ENCODE data around the gene GPR108. TPM values are rescaled to one million over a fixed set of nuclear protein-coding genes. Genes with fewer than 3 reads are reported as not detected.

GPR108 gene
- polyA plus RNA-seq, 1 experiment, result 34.5 TPM

DNA sequence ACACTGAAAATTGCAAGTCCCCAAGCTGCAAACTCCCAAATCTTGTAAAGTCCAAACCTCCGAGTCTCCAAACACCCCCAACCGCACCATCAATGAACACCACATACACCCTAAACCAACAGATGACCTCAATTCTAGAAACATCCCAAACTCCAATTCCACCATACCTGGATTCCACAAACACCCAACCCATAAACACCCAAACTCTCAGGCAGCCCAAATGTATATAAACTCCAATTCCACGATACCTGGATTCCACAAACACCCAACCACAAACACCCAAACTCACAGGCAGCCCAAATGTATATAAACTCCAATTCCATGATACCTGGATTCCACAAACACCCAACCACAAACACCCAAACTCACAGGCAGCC, 17.4 kb downstream of the GPR108 start:
- H3K27ac ChIP-seq (ENCODE audit: low read depth, low read length), result no peak overlapping the region
- H3K9me3 ChIP-seq (ENCODE audit: control insufficient read depth, insufficient read depth, low read length), result peaks cover 12% of the 10 kb centered on the region; the same call in 1 of the 2 replicates
- ChIA-PET POLR2A (no interaction called here), CTCF (no interaction called here)
- H3K4me3 ChIP-seq (ENCODE audit: low read depth, low read length), result no peak overlapping the region
- DNase-seq (ENCODE audit: low read depth, low spot score), result no peak
- peaks cover 4% of the 10 kb centered on the region for H3K27me3 ChIP-seq (ENCODE audit: control insufficient read depth, insufficient read depth, low read length)
- TF ChIP-seq, protein P1, sequence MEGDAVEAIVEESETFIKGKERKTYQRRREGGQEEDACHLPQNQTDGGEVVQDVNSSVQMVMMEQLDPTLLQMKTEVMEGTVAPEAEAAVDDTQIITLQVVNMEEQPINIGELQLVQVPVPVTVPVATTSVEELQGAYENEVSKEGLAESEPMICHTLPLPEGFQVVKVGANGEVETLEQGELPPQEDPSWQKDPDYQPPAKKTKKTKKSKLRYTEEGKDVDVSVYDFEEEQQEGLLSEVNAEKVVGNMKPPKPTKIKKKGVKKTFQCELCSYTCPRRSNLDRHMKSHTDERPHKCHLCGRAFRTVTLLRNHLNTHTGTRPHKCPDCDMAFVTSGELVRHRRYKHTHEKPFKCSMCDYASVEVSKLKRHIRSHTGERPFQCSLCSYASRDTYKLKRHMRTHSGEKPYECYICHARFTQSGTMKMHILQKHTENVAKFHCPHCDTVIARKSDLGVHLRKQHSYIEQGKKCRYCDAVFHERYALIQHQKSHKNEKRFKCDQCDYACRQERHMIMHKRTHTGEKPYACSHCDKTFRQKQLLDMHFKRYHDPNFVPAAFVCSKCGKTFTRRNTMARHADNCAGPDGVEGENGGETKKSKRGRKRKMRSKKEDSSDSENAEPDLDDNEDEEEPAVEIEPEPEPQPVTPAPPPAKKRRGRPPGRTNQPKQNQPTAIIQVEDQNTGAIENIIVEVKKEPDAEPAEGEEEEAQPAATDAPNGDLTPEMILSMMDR (IDR thresholded peaks at IDR 0.05; ENCODE audit: low read depth, low read length), result no peak

DNA sequence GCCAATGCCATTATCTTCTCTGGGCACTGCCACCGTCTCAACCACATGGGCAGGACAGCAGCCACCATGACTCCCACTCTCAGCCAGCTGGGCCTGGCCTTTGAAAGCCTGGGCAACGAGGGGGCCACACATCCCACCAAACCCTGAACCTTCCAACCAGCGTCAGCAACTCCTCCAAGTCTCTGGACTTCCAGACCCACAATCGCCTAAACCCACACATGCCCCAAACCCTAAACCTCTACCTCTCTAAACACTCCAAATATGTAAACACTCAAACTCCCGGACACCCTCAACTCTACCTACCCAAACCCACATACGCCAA, 17.9 kb downstream of the GPR108 start:
- TF ChIP-seq, protein P1 (IDR thresholded peaks at IDR 0.05; ENCODE audit: low read depth, low read length), result no peak
- CTCF ChIA-PET, result no interaction called here
- POLR2A ChIA-PET, result no interaction called here
- DNase-seq (ENCODE audit: low read depth, low spot score), result no peak
- H3K9me3 ChIP-seq (ENCODE audit: control insufficient read depth, insufficient read depth, low read length), result peaks cover 12% of the 10 kb centered on the region; the same call in 1 of the 2 replicates
- H3K4me3 ChIP-seq (ENCODE audit: low read depth, low read length), result no peak overlapping the region
- no peak overlapping the region for H3K27ac ChIP-seq (ENCODE audit: low read depth, low read length)
- peaks cover 4% of the 10 kb centered on the region for H3K27me3 ChIP-seq (ENCODE audit: control insufficient read depth, insufficient read depth, low read length)

- no peak for DNase-seq (ENCODE audit: low read depth, low spot score)
- ChIA-PET CTCF (no interaction called here), POLR2A (no interaction called here)
- no peak overlapping the region for H3K27ac ChIP-seq (ENCODE audit: low read depth, low read length)
- peaks cover 12% of the 10 kb centered on the region; the same call in 1 of the 2 replicates for H3K9me3 ChIP-seq (ENCODE audit: control insufficient read depth, insufficient read depth, low read length)
- TF ChIP-seq, protein P1 (IDR thresholded peaks at IDR 0.05; ENCODE audit: low read depth, low read length), result no peak
- peaks cover 4% of the 10 kb centered on the region for H3K27me3 ChIP-seq (ENCODE audit: control insufficient read depth, insufficient read depth, low read length)
- H3K4me3 ChIP-seq (ENCODE audit: low read depth, low read length), result no peak overlapping the region
Measured at GRCh38 chr19:6718741-6719539, 18.4 kb downstream of the GPR108 start.

DNA sequence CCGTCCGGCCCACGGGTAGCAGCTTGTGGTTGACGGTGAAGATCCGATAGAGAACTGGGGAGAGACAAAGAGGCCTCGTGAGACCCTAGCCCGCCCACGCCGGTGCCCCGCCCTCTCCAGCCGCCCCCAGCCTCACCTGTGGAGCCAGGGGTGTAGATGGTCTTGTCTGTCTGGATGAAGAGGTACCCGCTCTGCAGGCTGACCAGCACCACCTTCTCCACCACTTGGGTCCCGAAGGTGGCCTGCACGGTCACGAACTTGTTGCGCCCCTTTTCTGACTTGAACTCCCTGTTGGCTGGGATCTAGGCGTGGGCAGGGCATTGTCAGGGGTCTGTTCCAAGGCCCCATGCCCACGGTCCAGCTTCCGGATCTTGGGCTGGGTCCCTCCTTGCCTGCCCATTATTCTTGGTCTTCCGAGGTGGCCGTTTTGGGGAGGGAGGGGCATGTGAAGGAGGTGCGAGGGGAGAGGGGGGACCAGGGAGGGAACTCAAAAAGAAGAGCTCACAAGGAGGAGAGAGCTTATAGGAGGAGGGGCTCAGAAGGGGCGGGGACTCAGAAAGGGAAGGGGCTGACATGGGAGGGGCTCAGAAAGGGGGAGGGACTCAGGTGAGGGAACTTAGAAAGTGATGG, 19.2 kb downstream of the GPR108 start:
- DNase-seq (ENCODE audit: low read depth, low spot score), result no peak
- Histone ChIP-seq H3K27ac (ENCODE audit: low read depth, low read length) (no peak overlapping the region), H3K9me3 (ENCODE audit: control insufficient read depth, insufficient read depth, low read length) (peaks cover 14% of the 10 kb centered on the region; the same call in 1 of the 2 replicates), H3K27me3 (ENCODE audit: control insufficient read depth, insufficient read depth, low read length) (peaks cover 4% of the 10 kb centered on the region), H3K4me3 (ENCODE audit: low read depth, low read length) (no peak overlapping the region)
- POLR2A ChIA-PET, result no interaction called here
- CTCF ChIA-PET, result no interaction called here
- TF ChIP-seq, protein P1 (IDR thresholded peaks at IDR 0.05; ENCODE audit: low read depth, low read length), result no peak

DNA sequence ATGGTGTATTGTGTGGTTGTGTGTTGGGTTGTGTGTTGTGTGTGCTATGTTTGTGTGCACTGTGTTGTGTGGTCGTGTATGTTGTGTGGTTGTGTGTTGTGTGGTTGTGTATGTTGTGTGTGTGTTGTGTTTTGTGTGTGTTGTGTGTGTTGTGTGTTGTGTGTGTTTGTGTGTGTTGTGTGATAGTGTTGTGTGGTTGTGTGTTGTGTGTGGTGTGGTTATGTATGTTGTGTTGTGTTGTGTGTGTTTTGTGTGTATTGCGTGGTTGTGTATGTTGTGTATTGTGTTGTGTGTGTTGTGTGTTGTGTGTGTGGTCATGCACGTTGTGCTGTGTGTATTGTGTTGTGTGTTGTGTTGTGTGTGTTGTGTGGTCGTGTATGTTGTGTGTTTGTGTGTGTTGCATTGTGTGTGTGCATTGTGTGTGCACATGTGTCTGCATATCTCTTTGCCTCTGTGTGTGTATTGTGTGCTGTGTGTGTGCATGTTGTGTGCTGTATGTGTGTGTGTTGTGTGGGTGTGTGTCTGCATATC, 19.9 kb downstream of the GPR108 start:
- CTCF ChIA-PET, result no interaction called here

More for the DNA sequence above, 19.9 kb downstream of the GPR108 start:
- peaks cover 4% of the 10 kb centered on the region for H3K27me3 ChIP-seq (ENCODE audit: control insufficient read depth, insufficient read depth, low read length)
- POLR2A ChIA-PET, result no interaction called here
- H3K4me3 ChIP-seq (ENCODE audit: low read depth, low read length), result no peak overlapping the region
- no peak overlapping the region for H3K27ac ChIP-seq (ENCODE audit: low read depth, low read length)
- peaks cover 18% of the 10 kb centered on the region; the same call in 1 of the 2 replicates for H3K9me3 ChIP-seq (ENCODE audit: control insufficient read depth, insufficient read depth, low read length)
- TF ChIP-seq, protein P1 (IDR thresholded peaks at IDR 0.05; ENCODE audit: low read depth, low read length), result no peak
- DNase-seq (ENCODE audit: low read depth, low spot score), result no peak

All from AG04450 (cell line).